Measurements from ENCODE around the gene DYNC1LI1.
"Not testable (repeated sequence)": the region's sequence is repeated elsewhere in the genome, so short reads cannot be mapped to it uniquely, and the experiment has no call there.

DYNC1LI1 gene

GRCh38 chr3:32596282-32596908 is 25.7 kb upstream of the DYNC1LI1 start:
- DNase-seq (ENCODE audit: low spot score in 2 of 2) = no peak
- no peaks in the 10 kb centered on the region for H3K9me3 ChIP-seq
- H3K4me3 ChIP-seq = no peak overlapping the region
- H3K27me3 ChIP-seq (ENCODE audit: low read depth) = no peaks in the 10 kb centered on the region
- H3K4me1 ChIP-seq = peaks cover 6% of the 10 kb centered on the region; the same call in 1 of the 2 replicates
- in situ Hi-C loops (cut with MboI; ENCODE audit: low sequenced_read_pairs) = no loop called here
- H3K36me3 ChIP-seq (replicated peaks) = no peaks in the 10 kb centered on the region

GRCh38 chr3:32595323-32595722 is 24.7 kb upstream of the DYNC1LI1 start:
- DNase-seq (ENCODE audit: low spot score in 2 of 2) = no peak

GRCh38 chr3:32593903-32594525 is 23.4 kb upstream of the DYNC1LI1 start:
- Histone ChIP-seq H3K9me3 (no peaks in the 10 kb centered on the region), H3K4me3 (no peak overlapping the region), H3K4me1 (peaks cover 6% of the 10 kb centered on the region; the same call in 1 of the 2 replicates), H3K36me3 (replicated peaks) (no peaks in the 10 kb centered on the region), H3K27me3 (ENCODE audit: low read depth) (no peaks in the 10 kb centered on the region)
- in situ Hi-C loops (cut with MboI; ENCODE audit: low sequenced_read_pairs) = no loop called here
- DNase-seq (ENCODE audit: low spot score in 2 of 2) = no peak

More at GRCh38 chr3:32595323-32595722, 24.7 kb upstream of the DYNC1LI1 start:
- Histone ChIP-seq H3K27me3 (ENCODE audit: low read depth) (no peaks in the 10 kb centered on the region), H3K9me3 (no peaks in the 10 kb centered on the region), H3K4me1 (peaks cover 6% of the 10 kb centered on the region; the same call in 1 of the 2 replicates), H3K4me3 (no peak overlapping the region), H3K36me3 (replicated peaks) (no peaks in the 10 kb centered on the region)
- in situ Hi-C loops (cut with MboI; ENCODE audit: low sequenced_read_pairs) = no loop called here

- peaks cover 6% of the 10 kb centered on the region for H3K4me1 ChIP-seq
- H3K4me3 ChIP-seq = no peak overlapping the region
- in situ Hi-C loops (cut with MboI; ENCODE audit: low sequenced_read_pairs) = no loop called here
- no peaks in the 10 kb centered on the region for H3K9me3 ChIP-seq
- no peaks in the 10 kb centered on the region for H3K27me3 ChIP-seq (ENCODE audit: low read depth)
- H3K36me3 ChIP-seq (replicated peaks) = no peaks in the 10 kb centered on the region
- no peak for DNase-seq (ENCODE audit: low spot score in 2 of 2)
Observed at GRCh38 chr3:32592696-32593353, 22.2 kb upstream of the DYNC1LI1 start.

DNA sequence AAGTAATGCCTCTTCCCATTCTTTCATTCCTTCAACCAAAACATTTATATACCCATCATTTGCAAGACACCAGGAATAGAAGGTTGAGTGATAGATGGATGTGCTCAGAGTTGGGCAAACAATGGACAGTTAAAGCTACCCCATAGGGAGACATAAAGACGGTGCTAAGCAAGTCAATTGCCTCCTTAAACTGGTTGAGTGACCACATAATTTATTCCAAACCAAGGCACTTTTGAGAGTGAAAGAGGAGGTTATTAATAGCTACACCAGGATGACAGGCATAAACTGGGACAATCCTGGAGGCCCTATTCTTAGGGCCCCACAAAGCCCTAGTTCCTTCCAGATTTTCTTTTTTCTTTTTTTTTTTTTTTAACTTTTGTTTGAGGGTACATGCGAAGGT is 21.4 kb upstream of the DYNC1LI1 start:
- no peaks in the 10 kb centered on the region for H3K36me3 ChIP-seq (replicated peaks)
- H3K9me3 ChIP-seq = no peaks in the 10 kb centered on the region
- in situ Hi-C loops (cut with MboI; ENCODE audit: low sequenced_read_pairs) = no loop called here
- no peak overlapping the region for H3K4me3 ChIP-seq
- H3K4me1 ChIP-seq = peaks cover 6% of the 10 kb centered on the region
- H3K27me3 ChIP-seq (ENCODE audit: low read depth) = no peaks in the 10 kb centered on the region
- DNase-seq (ENCODE audit: low spot score in 2 of 2) = no peak

GRCh38 chr3:32591186-32591585 is 20.5 kb upstream of the DYNC1LI1 start:
- peaks cover 4% of the 10 kb centered on the region for H3K4me1 ChIP-seq
- in situ Hi-C loops (cut with MboI; ENCODE audit: low sequenced_read_pairs) = no loop called here
- H3K27me3 ChIP-seq (ENCODE audit: low read depth) = no peaks in the 10 kb centered on the region
- no peaks in the 10 kb centered on the region for H3K9me3 ChIP-seq
- no peaks in the 10 kb centered on the region for H3K36me3 ChIP-seq (replicated peaks)
- no peak overlapping the region for H3K4me3 ChIP-seq
- DNase-seq (ENCODE audit: low spot score in 2 of 2) = no peak

DNA sequence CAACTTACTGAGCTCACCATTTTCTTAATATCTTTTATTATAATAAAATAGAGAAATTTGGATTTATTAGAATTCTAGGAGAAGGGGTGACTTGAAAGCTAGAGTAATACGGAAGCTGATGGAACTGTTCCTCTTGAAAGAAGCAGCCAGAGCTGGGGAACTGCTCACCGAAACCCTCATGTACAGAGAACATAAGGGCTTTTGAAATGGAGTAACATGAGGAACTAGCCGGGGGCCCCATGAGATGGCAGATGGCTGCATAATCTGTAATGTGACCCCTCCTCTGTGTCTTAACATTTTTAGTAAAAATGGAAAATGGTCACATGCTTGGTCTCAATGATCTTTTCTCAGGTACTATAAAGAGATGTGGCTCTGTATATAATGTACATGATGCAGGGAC is 15.7 kb upstream of the DYNC1LI1 start:
- no peak for DNase-seq (ENCODE audit: low spot score in 2 of 2)
- no peaks in the 10 kb centered on the region for H3K36me3 ChIP-seq (replicated peaks)
- peaks cover 31% of the 10 kb centered on the region for H3K4me1 ChIP-seq
- H3K27me3 ChIP-seq (ENCODE audit: low read depth) = no peaks in the 10 kb centered on the region
- in situ Hi-C loops (cut with MboI; ENCODE audit: low sequenced_read_pairs) = no loop called here
- no peak overlapping the region for H3K4me3 ChIP-seq
- H3K9me3 ChIP-seq = no peaks in the 10 kb centered on the region

DNA sequence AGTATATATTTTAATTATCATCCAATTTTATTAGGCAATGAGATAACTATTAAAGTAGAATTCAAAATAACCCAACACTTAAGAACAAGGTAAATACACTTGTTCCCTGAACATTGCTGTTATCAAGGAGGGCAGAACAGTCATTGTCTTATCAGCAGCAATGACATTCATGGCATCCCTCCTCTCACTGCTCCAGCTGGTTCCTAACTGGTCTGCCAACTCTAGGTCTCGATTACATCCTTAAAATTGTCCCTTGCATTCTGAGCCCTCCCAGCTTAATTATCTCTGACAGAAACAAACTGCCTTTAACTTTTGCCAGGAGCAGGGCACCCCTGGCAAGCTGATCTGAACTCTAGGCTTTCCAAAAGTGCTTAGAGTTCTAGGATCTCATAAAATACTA is 14.0 kb upstream of the DYNC1LI1 start:
- in situ Hi-C loops (cut with MboI; ENCODE audit: low sequenced_read_pairs) = no loop called here
- Histone ChIP-seq H3K27me3 (ENCODE audit: low read depth) (no peaks in the 10 kb centered on the region), H3K36me3 (replicated peaks) (no peaks in the 10 kb centered on the region), H3K4me1 (peaks cover 34% of the 10 kb centered on the region), H3K4me3 (no peak overlapping the region), H3K9me3 (no peaks in the 10 kb centered on the region)
- no peak for DNase-seq (ENCODE audit: low spot score in 2 of 2)

- Histone ChIP-seq H3K36me3 (replicated peaks) (no peaks in the 10 kb centered on the region), H3K9me3 (no peaks in the 10 kb centered on the region), H3K27me3 (ENCODE audit: low read depth) (no peaks in the 10 kb centered on the region), H3K4me1 (peaks cover 34% of the 10 kb centered on the region), H3K4me3 (no peak overlapping the region)
- DNase-seq (ENCODE audit: low spot score in 2 of 2) = peak; percentile 68 to 77
- in situ Hi-C loops (cut with MboI; ENCODE audit: low sequenced_read_pairs) = no loop called here
Observed at GRCh38 chr3:32583708-32584107, 13.1 kb upstream of the DYNC1LI1 start.

DNA sequence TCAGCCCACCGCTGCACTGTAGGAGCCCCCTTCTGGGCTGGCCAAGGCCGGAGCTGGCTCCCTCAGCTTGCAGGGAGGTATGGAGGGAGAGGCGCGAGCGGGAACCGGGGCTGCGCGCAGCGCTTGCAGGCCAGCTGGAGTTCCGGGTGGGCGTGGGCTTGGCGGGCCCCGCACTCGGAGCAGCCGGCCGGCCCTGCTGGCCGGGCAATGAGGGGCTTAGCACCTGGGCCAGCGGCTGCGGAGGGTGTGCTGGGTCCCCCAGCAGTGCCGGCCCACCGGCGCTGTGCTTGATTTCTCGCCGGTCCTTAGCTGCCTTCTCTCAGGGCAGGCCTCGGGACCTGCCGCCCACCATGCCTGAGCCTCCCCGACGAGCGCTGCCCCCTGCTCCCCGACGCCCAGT is 8.0 kb upstream of the DYNC1LI1 start:
- H3K4me3 ChIP-seq; DNase-seq (ENCODE audit: low spot score in 2 of 2); H3K9me3 ChIP-seq; in situ Hi-C loops (cut with MboI; ENCODE audit: low sequenced_read_pairs); H3K36me3 ChIP-seq (replicated peaks); H3K27me3 ChIP-seq (ENCODE audit: low read depth): not testable (repeated sequence)
- H3K4me1 ChIP-seq = peaks cover 13% of the 10 kb centered on the region

DNA sequence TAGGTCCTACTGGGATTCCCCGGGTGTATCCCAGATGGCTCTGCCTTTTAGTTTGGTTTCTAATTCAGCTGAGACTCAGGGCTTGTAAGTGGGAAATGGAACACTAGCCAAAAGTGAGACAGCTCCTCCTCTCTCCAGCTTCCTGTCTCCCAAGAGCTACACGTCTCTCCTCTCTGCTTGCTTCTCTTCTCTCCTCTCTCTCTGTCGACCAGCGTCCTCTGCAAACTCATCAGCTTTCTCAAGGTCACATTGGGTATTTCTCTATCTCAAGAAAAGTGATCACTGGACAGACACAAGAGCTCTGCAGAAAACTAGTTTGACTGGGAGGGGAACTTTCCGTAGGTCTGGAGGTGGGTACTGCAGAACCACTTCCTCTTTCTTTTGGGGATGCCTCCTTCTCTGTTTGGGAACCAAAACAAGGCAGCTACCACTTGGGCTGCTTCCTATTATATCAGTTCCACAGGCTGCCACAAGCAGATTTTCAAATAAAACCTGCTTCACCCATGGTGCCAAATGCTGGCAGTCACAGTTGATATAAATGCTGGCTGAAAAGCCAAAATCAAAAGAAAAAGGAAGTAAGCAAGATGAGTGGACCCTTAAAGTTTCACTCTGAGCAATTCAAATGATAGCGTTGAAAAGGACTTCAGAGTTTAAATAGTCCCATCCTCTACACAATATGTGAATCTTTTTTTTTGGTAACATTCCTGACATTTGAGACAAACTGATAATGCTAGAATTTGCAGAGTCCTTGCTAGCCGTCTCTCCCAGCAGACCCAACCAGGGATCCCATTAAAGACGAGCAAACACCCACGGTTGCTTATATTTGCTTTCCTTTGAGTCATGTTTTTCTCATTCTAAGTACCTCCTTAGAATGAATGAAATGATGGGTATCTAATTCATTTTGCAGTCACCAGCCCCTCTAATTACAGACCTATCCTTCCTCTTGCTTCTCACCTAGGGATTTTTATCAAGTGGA is 7.2 kb upstream of the DYNC1LI1 start:
- peaks cover 5% of the 10 kb centered on the region for H3K4me1 ChIP-seq
- H3K36me3 ChIP-seq (replicated peaks) = no peaks in the 10 kb centered on the region
- H3K9me3 ChIP-seq = no peaks in the 10 kb centered on the region
- no peaks in the 10 kb centered on the region for H3K27me3 ChIP-seq (ENCODE audit: low read depth)
- no peak for DNase-seq (ENCODE audit: low spot score in 2 of 2)
- no peak overlapping the region for H3K4me3 ChIP-seq
- in situ Hi-C loops (cut with MboI; ENCODE audit: low sequenced_read_pairs) = no loop called here

GRCh38 chr3:32577174-32577573 is 6.5 kb upstream of the DYNC1LI1 start:
- Histone ChIP-seq H3K27me3 (ENCODE audit: low read depth) (no peaks in the 10 kb centered on the region), H3K36me3 (replicated peaks) (no peaks in the 10 kb centered on the region), H3K9me3 (no peaks in the 10 kb centered on the region), H3K4me1 (peaks cover 5% of the 10 kb centered on the region; the same call in 1 of the 2 replicates), H3K4me3 (no peak overlapping the region)
- DNase-seq (ENCODE audit: low spot score in 2 of 2) = no peak
- in situ Hi-C loops (cut with MboI; ENCODE audit: low sequenced_read_pairs) = no loop called here

GRCh38 chr3:32575451-32576113 is 4.9 kb upstream of the DYNC1LI1 start:
- Histone ChIP-seq H3K4me3 (no peak overlapping the region), H3K36me3 (replicated peaks) (no peaks in the 10 kb centered on the region), H3K27me3 (ENCODE audit: low read depth) (no peaks in the 10 kb centered on the region), H3K4me1 (peaks cover 5% of the 10 kb centered on the region), H3K9me3 (no peaks in the 10 kb centered on the region)
- DNase-seq (ENCODE audit: low spot score in 2 of 2) = no peak
- in situ Hi-C loops (cut with MboI; ENCODE audit: low sequenced_read_pairs) = no loop called here

All from HAP-1 (cell line).